K562 (cell line): Measurements from ENCODE around the gene HIGD1C.

Source experiments
- CC2D1A ChIP-seq: fragments of 450-650 bp; IDR thresholded peaks from 2 replicates; pipeline ENCODE4 v1.6.1; 2017; ENCODE audit warnings: mild to moderate bottlenecking
- CREB1 ChIP-seq, 2 experiments: sonication (generic) in 1 of 2; formaldehyde crosslinking in 1 of 2; IDR thresholded peaks; 2 replicates each; pipeline versions ENCODE4 v1.6.1 to v1.8.0; 2012 to 2022; ENCODE audit warnings: inconsistent platforms in 1 of 2, mild to moderate bottlenecking in 1 of 2, missing genetic modification reagents in 1 of 2, moderate library complexity in 1 of 2
- ESRRA ChIP-seq: fragments of 450-650 bp; IDR thresholded peaks from 2 replicates; pipeline ENCODE4 v1.6.1; 2014; ENCODE audit warnings: low read depth, mild to moderate bottlenecking, moderate library complexity, borderline replicate concordance
- GTF2A2 ChIP-seq: IDR thresholded peaks from 2 replicates; pipeline ENCODE4 v1.6.1; 2016; ENCODE audit warnings: mild to moderate bottlenecking, missing genetic modification characterization, missing compliant biosample characterization
- SIX5 ChIP-seq, 2 experiments: IDR thresholded peaks; 2 replicates each; pipeline ENCODE4 v1.6.1; 2011; ENCODE audit warnings: low read length in 2 of 2, borderline replicate concordance in 1 of 2, low read depth in 1 of 2, mild to moderate bottlenecking in 1 of 2, moderate library complexity in 1 of 2; ENCODE audit not compliant: insufficient read depth in 1 of 2
- STAG1 ChIP-seq: sonication (generic); formaldehyde crosslinking; IDR thresholded peaks from 2 replicates; pipeline ENCODE4 v1.5.0; 2020; ENCODE audit warnings: missing genetic modification reagents, borderline replicate concordance
- TAF1 ChIP-seq: IDR thresholded peaks from 2 replicates; pipeline ENCODE4 v1.6.1; 2011; ENCODE audit warnings: mild to moderate bottlenecking, low read length, moderate library complexity; ENCODE audit not compliant: insufficient read depth, control insufficient read depth, severe bottlenecking; ENCODE audit errors: extremely low read depth
- TRIM24 ChIP-seq, 2 experiments: fragments of 450-650 bp; IDR thresholded peaks; 2 replicates each; pipeline ENCODE4 v1.6.1; 2016
- ZNF830 ChIP-seq: fragments of 250-450 bp; sonication (Bioruptor Pico); IDR thresholded peaks from 2 replicates; pipeline ENCODE4 v1.5.0; 2021; ENCODE audit warnings: mild to moderate bottlenecking
- TF ChIP-seq, protein P1 (sequence below), 3 experiments: IDR thresholded peaks in 2 of 3; conservative IDR thresholded peaks in 1 of 3; 2 replicates each; pipeline ENCODE4 v1.5.1; 2011 to 2012; ENCODE audit warnings: low read length in 3 of 3, mild to moderate bottlenecking in 3 of 3, control low read depth in 2 of 3, improper control_type of control experiment in 1 of 3, inconsistent platforms in 1 of 3, low read depth in 1 of 3, mixed read lengths in 1 of 3, moderate library complexity in 1 of 3; ENCODE audit not compliant: insufficient read depth in 2 of 3

DNA sequence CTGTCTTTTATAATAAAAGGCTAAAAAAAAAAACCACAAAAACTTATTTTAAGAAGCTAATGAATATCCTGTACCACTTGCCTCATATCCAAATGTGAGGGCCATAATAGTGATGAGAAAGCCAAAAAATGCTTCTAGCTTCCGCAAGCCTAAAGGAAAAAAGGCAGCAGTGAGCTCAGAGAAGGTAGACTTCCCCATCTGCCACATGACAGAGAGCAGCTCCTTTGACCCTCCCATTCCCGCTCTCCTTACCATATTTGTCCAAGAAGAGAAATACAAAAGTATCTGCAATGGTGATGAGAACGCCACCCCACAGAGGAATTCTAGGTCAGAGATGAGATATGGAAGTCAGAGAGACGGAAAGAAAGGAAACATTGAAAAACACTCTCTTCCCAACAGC lies 46.7 kb downstream of the HIGD1C start:
- no peak for TF ChIP-seq ZNF830
- no peak for TF ChIP-seq STAG1 (CRISPR knock-in tag)
- TF ChIP-seq TAF1, result no peak
- no peak for TF ChIP-seq CREB1 (IDR thresholded peaks at IDR 0.05)
- no peak for TF ChIP-seq CREB1 (CRISPR knock-in tag; IDR thresholded peaks at IDR 0.05)
- no peak for TF ChIP-seq CC2D1A
- no peak for TF ChIP-seq TRIM24 (IDR thresholded peaks at IDR 0.05)
- TF ChIP-seq, protein P1, sequence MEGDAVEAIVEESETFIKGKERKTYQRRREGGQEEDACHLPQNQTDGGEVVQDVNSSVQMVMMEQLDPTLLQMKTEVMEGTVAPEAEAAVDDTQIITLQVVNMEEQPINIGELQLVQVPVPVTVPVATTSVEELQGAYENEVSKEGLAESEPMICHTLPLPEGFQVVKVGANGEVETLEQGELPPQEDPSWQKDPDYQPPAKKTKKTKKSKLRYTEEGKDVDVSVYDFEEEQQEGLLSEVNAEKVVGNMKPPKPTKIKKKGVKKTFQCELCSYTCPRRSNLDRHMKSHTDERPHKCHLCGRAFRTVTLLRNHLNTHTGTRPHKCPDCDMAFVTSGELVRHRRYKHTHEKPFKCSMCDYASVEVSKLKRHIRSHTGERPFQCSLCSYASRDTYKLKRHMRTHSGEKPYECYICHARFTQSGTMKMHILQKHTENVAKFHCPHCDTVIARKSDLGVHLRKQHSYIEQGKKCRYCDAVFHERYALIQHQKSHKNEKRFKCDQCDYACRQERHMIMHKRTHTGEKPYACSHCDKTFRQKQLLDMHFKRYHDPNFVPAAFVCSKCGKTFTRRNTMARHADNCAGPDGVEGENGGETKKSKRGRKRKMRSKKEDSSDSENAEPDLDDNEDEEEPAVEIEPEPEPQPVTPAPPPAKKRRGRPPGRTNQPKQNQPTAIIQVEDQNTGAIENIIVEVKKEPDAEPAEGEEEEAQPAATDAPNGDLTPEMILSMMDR (IDR thresholded peaks at IDR 0.05 in 2 of 3, conservative IDR thresholded peaks at IDR 0.05 in 1 of 3; ENCODE audit: insufficient read depth in 2 of 3, low read depth in 1 of 3, low read length in 3 of 3), result no peak
- TF ChIP-seq GTF2A2, result no peak
- TF ChIP-seq ESRRA, result no peak
- no peak for TF ChIP-seq SIX5 (IDR thresholded peaks at IDR 0.05; ENCODE audit: borderline replicate concordance in 1 of 2, insufficient read depth in 1 of 2, low read depth in 1 of 2, low read length in 2 of 2)
